GM21528 (cell line): ENCODE measurements around the gene ATG16L2.
"Not testable (repeated sequence)": the region's sequence is repeated elsewhere in the genome, so short reads cannot be mapped to it uniquely, and the experiment has no call there.

Experiments used
- ATAC-seq: cut with Tn5 transposase; IDR thresholded peaks from one replicate; pipeline ENCODE4 v1.9.1; 2021; ENCODE audit warnings: mild to moderate bottlenecking, moderate library complexity; ENCODE audit not compliant: unreplicated experiment, low FRiP score

Gene ATG16L2

DNA sequence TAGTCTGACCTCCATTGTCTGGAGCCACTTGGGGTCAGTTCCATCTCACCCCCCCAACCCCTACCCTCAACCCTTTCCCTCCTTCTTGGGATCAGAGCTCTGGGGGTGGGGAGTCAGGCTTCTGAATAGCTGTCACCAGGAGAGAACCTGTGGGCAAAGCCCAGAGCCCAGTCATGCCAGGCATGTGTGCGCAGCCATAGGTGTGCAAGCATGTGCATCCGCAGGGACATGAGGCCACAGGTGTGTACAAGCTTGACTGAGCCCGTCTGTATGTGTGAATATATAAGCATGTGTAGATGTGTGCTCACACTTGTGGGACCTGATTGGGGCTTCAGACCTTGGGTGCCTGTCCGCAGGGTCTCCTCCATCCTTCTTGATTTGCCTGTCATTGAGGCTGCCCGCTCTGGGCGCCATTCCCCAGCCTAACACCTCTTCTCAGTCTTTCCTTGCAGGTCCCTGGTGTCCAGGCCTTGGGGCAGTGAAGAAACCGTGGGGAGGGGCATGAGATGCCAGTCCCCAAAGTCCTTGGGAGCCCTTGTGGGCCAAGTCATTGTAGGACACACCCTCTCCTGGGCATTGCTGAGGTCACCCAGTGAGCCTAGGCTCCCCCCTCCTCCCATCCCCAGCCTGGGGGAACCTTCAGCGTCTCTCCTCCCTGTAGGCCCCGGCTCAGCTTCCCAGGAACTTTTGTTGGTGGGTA lies 9.0 kb downstream of the ATG16L2 start:
- ATAC-seq, result no peak

- ATAC-seq, result no peak
Measured at GRCh38 chr11:72824020-72824419, 9.8 kb downstream of the ATG16L2 start.

DNA sequence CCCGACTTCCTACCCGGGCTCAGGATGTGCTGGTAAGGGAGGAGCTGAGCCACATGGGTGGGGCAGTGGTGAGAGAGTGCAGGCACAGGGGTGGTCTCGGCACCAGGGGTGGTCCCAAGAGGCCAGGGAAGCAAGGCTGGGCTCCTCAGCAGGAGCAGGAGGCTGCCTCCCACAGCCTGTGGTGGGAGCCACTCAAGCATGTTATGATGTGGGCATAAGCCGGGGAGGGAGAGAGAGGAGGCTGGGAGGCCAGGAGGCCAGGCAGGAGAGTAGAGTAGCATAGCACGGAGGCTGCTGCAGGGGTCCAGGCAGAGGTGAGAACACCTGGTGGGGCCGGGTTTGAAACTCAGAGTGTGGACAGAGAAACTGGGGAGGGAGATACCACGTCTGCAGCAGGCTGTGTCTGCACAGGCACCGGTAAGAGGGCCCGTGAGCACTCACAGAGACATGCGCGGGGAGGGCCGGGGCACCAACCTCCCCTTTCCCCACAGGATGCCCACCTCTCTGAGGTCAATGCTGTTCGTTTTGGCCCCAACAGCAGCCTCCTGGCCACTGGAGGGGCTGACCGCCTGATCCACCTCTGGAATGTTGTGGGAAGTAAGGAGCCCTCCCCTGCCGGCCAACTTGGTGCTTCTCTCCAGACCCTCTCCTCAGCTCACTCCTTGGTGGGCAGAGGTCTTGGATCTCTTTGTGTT lies 10.7 kb downstream of the ATG16L2 start:
- no peak for ATAC-seq

DNA sequence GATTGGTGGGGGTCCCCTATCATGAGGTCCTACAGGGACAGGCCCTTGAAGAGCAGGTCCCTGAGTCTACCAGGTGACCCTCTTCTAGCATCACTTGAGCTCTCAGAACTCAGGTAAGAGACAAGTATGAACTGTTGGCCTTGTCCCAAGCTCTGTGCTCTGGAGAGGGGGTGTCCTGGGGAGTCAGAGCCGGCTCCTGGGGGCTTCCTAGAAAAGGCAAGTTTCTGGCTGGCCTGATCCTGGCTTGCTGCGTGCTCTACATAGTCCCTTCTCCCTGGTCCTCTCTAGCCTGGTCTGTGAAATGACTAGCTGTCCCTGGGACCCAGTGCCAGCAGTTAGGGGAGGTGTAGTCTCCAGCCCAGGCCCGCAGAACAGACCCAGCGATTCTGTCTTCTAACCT lies 11.4 kb downstream of the ATG16L2 start:
- ATAC-seq, result no peak

DNA sequence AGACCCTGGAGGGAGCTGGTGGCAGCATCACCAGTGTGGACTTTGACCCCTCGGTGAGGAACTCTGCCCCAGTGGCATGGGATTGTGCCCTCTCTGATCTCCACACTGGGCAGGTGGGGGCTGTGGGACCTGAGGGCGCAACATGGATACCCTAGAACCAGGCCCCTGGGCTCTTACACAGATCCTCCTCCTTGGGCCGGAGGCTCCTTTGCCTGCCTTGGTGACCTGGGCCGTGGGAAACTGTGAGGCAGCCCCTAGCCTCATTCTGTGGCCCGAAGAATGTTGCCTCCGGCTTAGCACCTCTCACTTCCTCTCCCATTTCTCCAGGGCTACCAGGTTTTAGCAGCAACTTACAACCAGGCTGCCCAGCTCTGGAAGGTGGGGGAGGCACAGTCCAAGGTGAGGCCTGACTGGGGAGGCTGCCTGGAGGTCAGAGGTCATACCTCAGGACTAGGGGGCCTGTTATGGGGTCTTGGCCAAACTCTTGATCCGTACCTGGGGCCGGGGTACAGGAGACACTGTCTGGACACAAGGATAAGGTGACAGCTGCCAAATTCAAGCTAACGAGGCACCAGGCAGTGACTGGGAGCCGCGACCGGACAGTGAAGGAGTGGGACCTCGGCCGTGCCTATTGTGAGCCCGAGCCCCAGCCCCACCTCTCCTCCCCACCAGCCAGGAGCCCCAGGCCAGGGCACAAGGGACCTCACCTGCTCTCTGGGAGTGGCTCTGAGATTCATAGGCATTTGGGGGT lies 12.2 kb downstream of the ATG16L2 start:
- ATAC-seq, result no peak

DNA sequence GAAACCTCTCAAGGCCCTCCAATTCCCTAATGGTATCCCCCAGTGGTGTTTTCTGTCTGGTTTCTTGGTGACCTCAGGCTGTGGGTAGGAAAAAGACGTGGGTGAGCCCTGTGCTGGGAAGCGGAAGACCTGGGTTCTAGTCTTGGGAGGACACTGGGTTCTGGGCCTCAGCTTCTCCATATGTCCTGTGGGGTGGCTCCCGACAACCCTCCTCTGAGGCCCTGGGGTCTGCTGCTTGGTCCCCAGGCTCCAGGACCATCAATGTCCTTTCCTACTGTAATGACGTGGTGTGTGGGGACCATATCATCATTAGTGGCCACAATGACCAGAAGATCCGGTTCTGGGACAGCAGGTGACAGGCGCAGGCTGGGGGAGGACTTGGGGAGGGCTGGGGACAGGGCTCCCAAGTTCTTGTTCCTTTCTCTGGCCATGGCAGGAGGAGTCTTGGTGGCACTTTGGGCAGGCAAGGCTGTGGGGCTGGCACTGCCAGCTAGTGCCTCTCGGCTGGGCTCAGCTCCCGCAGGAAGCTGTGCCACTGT lies 12.8 kb downstream of the ATG16L2 start:
- ATAC-seq, result no peak

DNA sequence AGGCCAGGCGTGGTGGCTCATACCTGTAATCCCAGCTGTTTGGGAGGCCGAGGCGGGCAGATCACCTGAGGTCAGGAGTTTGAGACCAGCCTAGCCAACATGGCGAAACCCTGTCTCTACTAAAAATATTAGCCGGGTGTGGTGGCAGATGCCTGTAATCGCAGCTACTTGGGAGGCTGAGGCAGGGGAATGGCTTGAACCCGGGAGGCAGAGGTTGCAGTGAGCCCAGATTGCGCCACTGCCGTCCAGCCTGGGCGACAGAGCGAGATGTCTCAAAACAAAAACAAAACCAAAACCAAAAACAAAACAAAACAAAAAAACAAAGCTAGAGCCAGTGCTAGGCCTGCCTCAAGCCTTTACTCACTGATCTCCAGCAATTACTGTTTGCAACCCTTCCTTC lies 13.4 kb downstream of the ATG16L2 start:
- ATAC-seq, result not testable (repeated sequence)

- no peak for ATAC-seq
Measured at GRCh38 chr11:72828081-72828567, 13.9 kb downstream of the ATG16L2 start.

- no peak for ATAC-seq
Measured at GRCh38 chr11:72828692-72829101, 14.5 kb downstream of the ATG16L2 start.

GRCh38 chr11:72829178-72829577 lies 15.0 kb downstream of the ATG16L2 start:
- ATAC-seq, result no peak

DNA sequence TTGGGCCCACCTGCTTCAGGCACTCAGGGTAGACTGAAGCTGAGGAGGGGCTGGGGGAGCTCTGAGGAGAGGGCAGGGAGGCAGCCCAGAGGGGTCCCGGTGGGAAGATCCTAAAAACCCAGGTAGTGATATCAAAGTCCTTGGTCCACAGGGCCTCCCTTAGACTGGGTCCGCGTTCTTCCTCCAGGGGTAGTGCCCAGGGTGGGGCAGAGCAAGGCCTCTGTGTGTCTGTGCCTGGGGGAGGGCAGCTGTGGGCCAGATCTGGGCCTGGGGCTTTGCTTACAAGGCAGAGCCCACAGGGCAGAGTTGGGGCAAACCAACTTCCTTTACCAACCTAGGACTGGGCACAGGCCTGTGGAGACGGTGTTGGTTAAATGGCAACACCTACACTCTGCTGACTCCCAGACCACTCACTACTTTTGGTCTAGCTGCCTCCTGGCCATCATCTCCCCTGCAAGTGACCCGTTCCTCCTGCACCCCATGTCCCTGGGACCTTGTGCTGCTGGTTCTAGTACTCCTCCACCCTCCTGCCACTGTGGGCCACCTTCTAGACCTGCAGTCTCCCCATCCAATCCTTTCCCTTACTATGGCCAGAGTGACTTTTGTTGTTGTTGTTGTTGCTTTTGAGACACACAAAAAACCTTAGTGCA lies 15.8 kb downstream of the ATG16L2 start:
- no peak for ATAC-seq

- ATAC-seq, result no peak
Measured at GRCh38 chr11:72831521-72832300, 17.5 kb downstream of the ATG16L2 start.

DNA sequence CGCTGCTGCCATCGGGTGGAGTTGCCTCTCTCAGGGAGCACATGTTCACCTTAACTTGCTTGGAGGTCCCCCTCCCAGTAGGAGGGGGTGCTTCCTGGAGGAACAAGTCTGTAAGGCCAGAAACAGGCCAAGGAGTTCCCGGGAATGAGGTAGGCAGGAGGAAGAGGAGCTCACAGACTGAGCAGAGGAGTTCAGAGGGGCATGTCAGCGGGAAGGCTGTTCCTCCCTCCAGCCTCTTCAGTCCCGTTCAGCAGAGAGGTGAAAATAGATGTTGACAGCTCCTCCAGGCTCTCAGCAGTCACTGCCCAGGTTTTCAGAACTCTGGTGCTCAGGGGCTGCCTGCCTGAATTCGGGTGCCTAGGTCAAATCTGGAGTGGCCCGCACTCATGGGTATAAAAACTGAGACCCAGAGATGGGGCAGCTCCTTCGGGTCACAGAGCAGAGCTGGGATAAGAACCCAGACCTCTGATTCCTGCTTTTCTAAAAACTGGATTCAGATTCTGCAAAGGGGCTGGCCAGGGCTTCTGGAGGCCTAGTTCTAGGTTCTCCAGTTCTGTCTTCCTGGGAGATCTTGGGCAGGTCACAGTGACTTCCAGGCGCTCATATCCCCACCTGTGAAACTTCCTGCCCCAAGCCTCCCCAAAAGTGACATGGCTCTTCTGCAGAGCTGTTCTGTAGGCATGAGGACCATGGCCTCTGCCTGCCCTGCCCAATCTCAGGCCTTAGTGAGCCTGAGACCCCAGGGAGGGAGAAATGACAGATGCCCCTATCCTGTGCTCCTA lies 18.3 kb downstream of the ATG16L2 start:
- no peak for ATAC-seq

GRCh38 chr11:72833083-72833733 lies 19.0 kb downstream of the ATG16L2 start:
- no peak for ATAC-seq

DNA sequence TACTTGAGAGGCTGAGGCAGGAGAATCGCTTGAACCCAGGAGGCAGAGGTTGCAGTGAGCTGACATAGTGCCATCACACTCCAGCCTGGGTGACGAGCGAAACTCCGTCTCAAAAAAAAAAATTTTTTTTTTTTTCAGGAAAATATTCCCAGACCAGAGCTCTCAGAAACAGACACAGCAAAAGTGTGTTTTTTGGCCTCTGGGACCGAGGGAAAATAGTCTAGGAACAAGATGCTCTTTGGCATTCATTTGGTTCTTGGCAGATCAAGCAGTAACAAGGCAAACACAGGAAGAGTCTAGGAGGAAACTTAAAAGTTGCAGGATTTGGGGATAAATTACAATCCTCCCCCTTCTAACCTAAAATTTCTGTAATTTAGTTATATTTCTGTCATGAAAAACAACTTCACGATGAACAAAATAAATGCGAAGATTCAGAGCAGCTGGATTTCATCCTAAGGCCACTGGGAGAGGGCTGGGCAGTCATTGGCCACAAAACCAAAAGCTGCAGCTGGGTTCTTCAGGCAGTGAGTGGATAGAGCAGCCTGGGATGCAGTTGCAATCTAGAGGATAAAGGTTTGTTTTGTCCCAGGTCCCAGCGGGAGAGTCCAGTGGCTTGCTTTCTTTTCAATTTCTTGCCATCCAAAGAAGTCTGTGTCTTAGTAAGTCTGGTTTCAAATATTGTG lies 19.7 kb downstream of the ATG16L2 start:
- ATAC-seq, result no peak

DNA sequence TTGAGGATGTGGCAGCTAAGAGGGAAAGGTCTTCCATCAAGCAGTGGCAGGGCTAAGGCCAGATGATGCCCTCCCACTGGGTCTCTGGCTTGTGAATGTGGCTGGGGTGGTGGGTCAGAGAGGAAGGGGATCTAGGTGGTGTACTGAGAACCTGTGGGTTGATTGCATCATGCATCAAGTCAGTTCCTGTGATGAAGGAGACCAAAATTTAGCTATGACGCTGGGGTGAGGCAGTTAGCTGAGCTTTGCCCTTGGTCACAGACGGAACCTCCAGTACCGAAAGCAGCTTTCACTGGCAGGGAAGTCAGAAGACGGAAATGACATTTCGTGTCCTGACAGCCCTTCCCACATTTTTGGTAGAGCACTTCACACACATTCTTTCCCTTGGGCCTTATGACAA lies 20.7 kb downstream of the ATG16L2 start:
- no peak for ATAC-seq

DNA sequence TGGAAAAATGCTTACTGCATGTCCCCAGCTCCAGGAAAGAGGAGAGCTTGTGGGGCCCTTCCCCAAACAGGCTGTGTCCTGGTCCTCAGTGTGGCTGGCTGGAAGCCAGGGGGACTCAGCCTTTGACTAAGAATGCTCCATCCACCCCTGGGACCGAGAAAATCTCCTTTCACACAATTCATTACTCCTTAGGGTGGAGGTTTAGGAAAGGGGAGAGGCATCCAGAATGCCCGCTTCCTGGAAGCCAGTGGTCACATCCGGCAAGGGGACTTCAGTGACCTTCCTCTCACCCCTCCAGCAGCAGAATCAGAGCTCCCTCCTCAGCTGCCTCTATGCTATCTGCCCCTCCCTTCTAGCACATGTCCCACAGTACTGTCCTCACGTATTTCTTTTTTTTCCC lies 21.9 kb downstream of the ATG16L2 start:
- ATAC-seq, result no peak

- ATAC-seq, result no peak
Measured at GRCh38 chr11:72838691-72839305, 24.6 kb downstream of the ATG16L2 start.
